ENCODE measurements around the gene ELP6.

- no peak for TF ChIP-seq CREB5 (CRISPR knock-in tag; IDR thresholded peaks at IDR 0.05; ENCODE audit: low read depth)
- TF ChIP-seq, protein P1, sequence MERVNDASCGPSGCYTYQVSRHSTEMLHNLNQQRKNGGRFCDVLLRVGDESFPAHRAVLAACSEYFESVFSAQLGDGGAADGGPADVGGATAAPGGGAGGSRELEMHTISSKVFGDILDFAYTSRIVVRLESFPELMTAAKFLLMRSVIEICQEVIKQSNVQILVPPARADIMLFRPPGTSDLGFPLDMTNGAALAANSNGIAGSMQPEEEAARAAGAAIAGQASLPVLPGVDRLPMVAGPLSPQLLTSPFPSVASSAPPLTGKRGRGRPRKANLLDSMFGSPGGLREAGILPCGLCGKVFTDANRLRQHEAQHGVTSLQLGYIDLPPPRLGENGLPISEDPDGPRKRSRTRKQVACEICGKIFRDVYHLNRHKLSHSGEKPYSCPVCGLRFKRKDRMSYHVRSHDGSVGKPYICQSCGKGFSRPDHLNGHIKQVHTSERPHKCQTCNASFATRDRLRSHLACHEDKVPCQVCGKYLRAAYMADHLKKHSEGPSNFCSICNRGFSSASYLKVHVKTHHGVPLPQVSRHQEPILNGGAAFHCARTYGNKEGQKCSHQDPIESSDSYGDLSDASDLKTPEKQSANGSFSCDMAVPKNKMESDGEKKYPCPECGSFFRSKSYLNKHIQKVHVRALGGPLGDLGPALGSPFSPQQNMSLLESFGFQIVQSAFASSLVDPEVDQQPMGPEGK (CRISPR knock-in tag; IDR thresholded peaks at IDR 0.05; ENCODE audit: borderline replicate concordance) = no peak
- no peak for TF ChIP-seq BACH2 (CRISPR knock-in tag; IDR thresholded peaks at IDR 0.05; ENCODE audit: borderline replicate concordance)
- TF ChIP-seq CSDC2 (CRISPR knock-in tag; IDR thresholded peaks at IDR 0.05) = no peak
- no peak for TF ChIP-seq ISL1 (CRISPR knock-in tag; IDR thresholded peaks at IDR 0.05)
- no peak for TF ChIP-seq ZFP30 (CRISPR knock-in tag; IDR thresholded peaks at IDR 0.05)
- TF ChIP-seq ARNTL (CRISPR knock-in tag; IDR thresholded peaks at IDR 0.05; ENCODE audit: borderline replicate concordance, low read depth) = no peak
- no peak for TF ChIP-seq TCF4 (CRISPR knock-in tag; IDR thresholded peaks at IDR 0.05; ENCODE audit: borderline replicate concordance)
- no peak for TF ChIP-seq GLIS3 (CRISPR knock-in tag; IDR thresholded peaks at IDR 0.05)
- TF ChIP-seq CSRNP3 (CRISPR knock-in tag; IDR thresholded peaks at IDR 0.05) = no peak
These were observed 17.6 kb downstream of the ELP6 start for GRCh38 chr3:47495886-47496285.
